NOMO-1 treated with DMSO at 0.1 percent for 48 hours (cell line): ENCODE data around the gene SBF2.
"Not testable (repeated sequence)": the region's sequence is repeated elsewhere in the genome, so short reads cannot be mapped to it uniquely, and the experiment has no call there.

Experiments used
- DNase-seq: peaks from one replicate; lab custom pipeline; 2025; ENCODE audit not compliant: unreplicated experiment; lab: John Stamatoyannopoulos, UW

The SBF2 gene

GRCh38 chr11:9757809-9758636, 536.0 kb downstream of the SBF2 start:
- peak; percentile 80 for DNase-seq

- DNase-seq: no peak
These were observed 537.1 kb downstream of the SBF2 start for GRCh38 chr11:9756878-9757277.

GRCh38 chr11:9756461-9756860, 537.6 kb downstream of the SBF2 start:
- no peak for DNase-seq

GRCh38 chr11:9755561-9756185, 538.3 kb downstream of the SBF2 start:
- no peak for DNase-seq

GRCh38 chr11:9754010-9754471, 540.0 kb downstream of the SBF2 start:
- DNase-seq: no peak

GRCh38 chr11:9753021-9753420, 541.0 kb downstream of the SBF2 start:
- DNase-seq: peak; percentile 79

- DNase-seq: no peak
These were observed 541.9 kb downstream of the SBF2 start for GRCh38 chr11:9752091-9752490.

GRCh38 chr11:9750551-9750950, 543.5 kb downstream of the SBF2 start:
- no peak for DNase-seq

GRCh38 chr11:9748361-9748970, 545.6 kb downstream of the SBF2 start:
- DNase-seq: peak; percentile 86

GRCh38 chr11:9747828-9748227, 546.2 kb downstream of the SBF2 start:
- no peak for DNase-seq

GRCh38 chr11:9747229-9747628, 546.8 kb downstream of the SBF2 start:
- no peak for DNase-seq

- DNase-seq: peak; percentile 91
These were observed 548.4 kb downstream of the SBF2 start for GRCh38 chr11:9745411-9746211.

- not testable (repeated sequence) for DNase-seq
These were observed 550.5 kb downstream of the SBF2 start for GRCh38 chr11:9743512-9743911.

- no peak for DNase-seq
These were observed 552.8 kb downstream of the SBF2 start for GRCh38 chr11:9741260-9741659.

GRCh38 chr11:9740202-9740883, 553.7 kb downstream of the SBF2 start:
- no peak for DNase-seq

GRCh38 chr11:9739123-9739900, 554.7 kb downstream of the SBF2 start:
- peak; percentile 73 for DNase-seq

- DNase-seq: no peak
These were observed 555.3 kb downstream of the SBF2 start for GRCh38 chr11:9738707-9739106.

- no peak for DNase-seq
These were observed 555.9 kb downstream of the SBF2 start for GRCh38 chr11:9738116-9738515.

- no peak for DNase-seq
These were observed 557.7 kb downstream of the SBF2 start for GRCh38 chr11:9736365-9736764.

GRCh38 chr11:9735919-9736318, 558.1 kb downstream of the SBF2 start:
- DNase-seq: no peak
